Hepatic stellate cell (primary cell): ENCODE data around the gene CD68.
"Not testable (repeated sequence)": the region's sequence is repeated elsewhere in the genome, so short reads cannot be mapped to it uniquely, and the experiment has no call there.

Experiments used
- DNase-seq: peaks from one replicate; pipeline ENCODE4 v3.0.0; 2011; ENCODE audit warnings: low spot score

CD68 gene

DNA sequence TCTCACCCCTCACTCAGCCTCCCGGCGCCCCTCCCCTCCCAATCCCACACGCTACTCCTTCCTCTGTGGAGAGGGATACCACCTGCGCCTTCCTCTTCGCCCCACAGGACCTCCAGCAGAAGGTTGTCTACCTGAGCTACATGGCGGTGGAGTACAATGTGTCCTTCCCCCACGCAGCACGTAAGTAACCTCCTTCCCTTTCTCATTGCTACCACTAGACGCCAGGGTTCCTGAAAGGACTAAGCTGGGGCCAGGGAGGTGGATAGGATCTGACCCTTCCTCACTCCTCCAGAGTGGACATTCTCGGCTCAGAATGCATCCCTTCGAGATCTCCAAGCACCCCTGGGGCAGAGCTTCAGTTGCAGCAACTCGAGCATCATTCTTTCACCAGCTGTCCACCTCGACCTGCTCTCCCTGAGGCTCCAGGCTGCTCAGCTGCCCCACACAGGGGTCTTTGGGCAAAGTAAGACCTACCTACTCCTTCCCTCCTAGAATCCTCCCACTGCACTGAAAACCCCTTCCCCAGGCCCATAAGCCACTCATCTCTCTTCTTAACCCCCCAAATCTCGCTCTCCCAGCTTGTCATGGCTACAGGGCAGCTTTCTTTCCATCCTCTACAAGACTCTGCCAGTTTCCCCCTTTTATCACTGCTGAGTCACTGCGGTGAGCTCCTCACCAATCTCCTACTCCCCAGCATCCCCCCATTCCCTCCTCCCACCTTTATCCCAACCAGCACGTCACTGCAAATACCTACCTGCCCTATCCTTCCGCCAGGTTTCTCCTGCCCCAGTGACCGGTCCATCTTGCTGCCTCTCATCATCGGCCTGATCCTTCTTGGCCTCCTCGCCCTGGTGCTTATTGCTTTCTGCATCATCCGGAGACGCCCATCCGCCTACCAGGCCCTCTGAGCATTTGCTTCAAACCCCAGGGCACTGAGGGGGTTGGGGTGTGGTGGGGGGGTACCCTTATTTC lies 1.5 kb downstream of the CD68 start:
- no peak for DNase-seq

DNA sequence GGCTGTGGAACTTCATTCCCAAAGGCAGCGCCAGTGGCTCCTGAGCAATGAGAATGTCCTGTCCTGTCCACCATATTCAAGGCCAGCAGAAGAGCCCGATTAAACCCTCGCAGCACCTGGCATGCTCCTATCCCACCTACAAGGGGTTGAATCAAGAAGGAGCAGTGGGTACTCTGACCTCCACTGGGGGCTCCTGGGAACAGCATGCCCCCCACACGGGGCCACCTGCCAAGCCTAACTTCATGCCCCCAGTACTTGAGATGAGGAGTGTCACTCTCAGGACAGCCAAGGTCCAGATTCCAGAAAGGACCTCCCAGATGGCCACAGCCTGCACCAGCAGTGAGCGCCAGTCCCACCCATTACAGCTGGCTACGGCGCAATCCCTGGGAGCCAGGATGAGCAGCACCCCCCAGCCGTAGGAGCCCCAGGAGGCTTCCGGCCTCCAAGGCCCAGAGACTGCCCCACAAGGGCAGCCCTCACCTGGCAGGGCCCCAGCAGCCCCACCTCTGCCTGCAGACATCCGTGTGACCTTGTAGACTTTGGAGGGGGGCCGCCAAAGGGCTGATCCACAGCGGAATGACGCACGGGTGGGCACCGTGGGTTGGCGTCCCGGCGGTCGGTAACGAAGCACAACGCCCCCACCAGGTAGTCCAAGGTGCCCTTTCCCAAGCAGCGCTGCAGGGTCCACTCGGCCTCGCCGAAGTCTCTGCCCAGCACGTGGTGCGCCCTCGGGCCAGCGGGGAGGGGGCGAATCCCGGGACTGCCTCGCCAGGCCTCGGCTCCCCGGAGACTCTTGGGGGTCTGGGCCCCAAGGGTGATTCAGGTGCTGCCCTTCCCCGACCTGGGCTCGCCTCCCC lies 3.2 kb downstream of the CD68 start:
- DNase-seq: no peak

DNA sequence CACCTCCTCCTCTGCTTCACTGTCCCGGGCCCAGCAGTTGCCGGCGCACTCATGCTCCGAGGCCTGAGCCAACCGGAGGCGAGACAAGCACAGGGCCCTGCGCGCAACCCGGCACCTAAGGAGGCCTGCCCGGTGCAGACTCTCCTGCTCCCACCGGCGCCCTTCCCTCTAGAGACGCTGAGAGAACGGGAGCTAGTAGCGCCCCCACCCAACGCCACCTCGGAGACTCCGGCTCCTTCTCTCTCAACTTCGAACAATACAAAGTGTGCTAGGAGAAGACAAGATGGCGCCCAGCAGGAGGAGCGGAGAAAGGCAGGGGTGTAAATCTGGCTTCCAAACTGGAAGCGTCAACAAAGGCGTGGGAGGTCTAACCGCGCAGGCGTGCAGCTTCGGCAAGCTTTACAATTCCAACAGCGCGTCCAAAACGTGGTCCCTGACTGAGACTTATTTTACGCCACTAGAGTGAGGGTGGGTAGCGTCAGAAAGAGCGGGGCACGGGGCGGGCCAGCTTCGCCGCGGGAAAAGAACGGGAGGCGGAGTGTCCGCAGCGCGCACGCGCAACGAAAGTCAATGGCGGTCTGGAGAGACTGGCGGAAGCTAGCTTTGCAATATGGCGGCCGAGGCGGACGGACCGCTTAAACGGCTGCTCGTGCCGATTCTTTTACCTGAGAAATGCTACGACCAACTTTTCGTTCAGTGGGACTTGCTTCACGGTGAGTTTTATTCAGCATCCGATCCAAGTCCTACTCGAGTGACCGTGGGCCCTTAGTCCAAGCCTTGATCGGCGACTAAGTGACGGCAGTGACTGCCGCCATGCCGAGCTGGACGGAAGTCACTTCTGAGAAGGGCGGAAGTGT lies 4.0 kb downstream of the CD68 start, which contains the start of gene MPDU1:
Gene MPDU1, plus strand, starts transcription at position 600 of the 857 bp plus-strand sequence. Its CDS starts 11 bp downstream, at position 611.
- DNase-seq: peak; percentile 94

DNA sequence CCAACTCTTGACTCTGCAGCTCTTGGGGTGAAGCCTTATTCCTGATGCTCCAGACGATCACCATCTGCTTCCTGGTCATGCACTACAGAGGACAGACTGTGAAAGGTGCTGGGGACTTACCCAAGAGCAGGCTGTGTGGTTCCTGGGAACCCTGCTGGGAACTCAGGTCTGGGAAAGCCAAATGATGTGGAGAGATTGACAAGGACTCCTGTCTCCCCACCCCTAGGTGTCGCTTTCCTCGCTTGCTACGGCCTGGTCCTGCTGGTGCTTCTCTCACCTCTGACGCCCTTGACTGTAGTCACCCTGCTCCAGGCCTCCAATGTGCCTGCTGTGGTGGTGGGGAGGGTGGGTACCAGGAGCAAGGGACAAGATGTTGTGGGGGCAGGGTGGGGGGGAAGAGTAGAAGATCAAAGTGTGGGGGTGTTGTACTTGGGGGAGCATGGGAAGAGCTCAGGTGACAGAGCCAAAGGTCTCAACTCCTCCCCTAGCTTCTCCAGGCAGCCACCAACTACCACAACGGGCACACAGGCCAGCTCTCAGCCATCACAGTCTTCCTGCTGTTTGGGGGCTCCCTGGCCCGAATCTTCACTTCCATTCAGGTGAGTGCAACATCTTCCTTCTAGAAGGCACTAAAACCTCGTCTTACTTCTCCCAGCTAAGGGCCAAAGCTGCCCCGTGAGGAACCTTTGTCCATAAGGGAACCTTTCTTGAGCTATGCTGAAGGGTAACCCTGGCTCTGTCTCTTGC lies 7.4 kb downstream of the CD68 start:
- DNase-seq: no peak

DNA sequence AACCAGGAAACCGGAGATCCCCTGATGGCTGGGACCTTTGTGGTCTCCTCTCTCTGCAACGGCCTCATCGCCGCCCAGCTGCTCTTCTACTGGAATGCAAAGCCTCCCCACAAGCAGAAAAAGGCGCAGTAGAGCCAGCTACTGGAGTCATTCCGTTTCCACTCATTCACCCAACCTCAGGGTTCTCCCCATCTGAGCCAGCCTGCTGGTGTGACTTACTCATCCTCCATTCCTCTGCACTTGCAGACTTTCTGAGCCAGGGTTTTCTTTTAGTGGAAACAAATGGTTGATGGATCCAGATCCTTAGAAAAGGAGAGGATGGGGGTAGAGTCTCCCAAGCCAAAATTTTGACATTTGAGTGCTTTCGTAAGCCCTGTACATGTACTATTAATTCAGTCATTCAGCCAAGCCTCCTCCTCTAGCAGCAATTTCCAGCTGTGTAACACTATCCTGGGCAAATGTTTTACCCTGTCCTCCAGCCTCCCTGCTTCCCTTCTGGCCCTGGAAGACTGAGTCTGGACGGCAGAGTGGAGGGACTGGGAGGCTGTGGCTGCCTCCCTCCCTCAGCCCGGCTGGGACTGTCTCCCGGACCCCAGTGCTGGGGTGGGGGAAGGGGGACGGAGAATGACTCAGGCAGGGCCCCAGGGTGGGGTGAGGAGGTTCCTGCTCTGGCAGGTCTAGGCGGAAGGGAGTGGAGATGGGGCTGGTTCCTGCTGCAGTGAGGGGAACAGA lies 8.1 kb downstream of the CD68 start:
- peak; percentile 94 for DNase-seq

DNA sequence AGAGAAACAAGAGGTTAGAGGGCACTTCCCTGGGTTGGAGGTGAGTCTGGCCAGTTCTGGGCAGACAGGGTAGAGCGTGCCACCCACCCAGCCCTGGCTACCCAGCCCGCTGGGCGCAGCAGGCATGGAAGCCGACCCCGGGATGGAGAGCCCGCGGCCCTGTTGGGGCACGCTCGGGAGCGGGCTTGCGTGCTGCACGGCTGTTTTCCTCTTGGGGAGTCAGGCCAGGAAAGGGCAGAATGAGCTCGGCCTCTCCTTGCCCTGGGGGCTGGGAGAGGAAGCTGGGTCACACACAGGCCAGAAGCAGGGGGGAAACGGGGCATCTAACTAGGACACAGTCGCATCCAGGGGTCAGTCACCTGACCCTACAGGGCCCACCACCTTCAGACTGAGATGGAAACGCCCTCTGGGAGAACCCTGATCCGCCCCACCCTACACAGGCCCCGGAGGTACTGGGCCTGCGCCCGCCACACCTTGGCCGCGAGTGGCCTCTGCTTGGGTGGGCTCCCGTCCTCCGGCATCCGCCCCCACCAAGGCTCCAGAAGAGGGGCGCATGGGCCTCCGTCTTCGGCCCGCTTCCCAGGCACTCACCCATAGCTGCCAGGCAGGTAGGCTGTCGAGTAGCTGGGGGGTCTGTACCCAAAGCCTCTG lies 9.2 kb downstream of the CD68 start:
- no peak for DNase-seq

DNA sequence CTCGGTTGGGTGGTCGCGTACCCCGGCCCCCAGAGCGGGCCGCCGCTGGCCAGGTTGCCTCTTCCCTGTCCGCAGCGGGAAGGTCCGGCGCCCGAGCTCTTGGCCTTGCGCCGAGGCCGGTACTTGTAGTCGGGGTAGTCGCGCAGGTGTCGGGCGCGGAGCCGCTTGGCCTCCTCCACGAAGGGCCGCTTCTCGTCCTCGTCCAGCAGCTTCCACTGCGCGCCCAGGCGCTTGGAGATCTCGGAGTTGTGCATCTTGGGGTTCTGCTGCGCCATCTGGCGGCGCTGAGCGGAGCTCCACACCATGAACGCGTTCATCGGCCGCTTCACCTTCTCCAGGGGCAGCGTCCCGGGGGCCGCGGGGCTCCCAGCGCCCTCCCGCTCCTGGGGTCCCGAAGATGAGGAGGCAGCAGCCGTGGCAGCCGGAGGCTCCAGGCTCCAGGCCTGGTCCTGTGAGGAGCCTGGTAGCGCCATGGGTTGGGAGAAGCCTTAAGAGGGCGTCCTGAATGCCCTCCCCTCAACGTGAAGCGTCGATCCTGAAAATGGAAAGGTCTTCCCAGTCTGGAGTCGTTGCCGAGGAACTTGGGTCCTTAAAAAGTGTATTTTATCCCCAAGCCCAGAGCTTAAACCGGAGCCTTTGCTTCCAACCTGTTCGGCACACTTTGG lies 9.9 kb downstream of the CD68 start:
- peak; percentile 89 for DNase-seq

DNA sequence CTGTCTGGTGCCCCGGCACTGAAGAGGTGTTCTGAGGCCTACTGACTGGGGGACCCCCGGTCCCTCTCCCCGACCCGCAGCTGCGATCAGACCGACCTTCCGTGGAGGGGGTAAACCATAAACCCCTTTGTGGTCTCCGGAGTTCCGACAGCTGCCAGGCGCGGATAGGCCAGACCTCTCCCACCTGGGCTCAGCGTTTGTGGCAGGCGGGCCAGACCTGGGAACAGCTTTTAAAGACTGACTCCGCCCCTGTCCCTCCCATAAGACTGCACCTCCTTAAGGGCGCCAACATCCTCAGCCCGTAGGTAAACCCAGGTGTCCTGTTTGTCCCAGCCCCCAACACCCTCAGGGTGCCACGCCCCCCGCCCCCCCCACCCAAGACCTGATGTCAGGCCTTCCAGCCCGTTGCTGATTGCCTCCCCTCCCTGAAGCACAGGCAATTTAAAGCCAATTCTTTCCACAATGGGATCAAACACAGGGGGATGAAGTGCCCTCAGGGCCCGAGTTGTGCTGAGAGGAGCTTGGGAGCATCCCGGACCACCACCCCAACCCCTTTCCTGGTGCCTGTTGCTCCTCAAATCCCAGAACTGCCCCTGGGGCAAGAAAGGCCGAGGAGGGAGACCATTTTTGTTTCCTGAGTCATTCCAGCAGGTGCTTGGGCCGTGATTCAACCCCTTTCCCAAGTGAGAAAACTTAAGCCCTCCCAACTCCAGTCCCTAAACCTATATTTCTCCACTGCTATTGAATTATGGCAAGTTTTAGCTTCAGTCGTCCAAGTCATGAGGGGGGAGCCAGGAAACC lies 10.7 kb downstream of the CD68 start, which contains the start of gene SOX15:
Gene SOX15, minus strand, starts transcription at position 204 of the 801 bp plus-strand sequence. CDS start 418 bp downstream, outside the sequence.
- DNase-seq: peak; percentile 55

DNA sequence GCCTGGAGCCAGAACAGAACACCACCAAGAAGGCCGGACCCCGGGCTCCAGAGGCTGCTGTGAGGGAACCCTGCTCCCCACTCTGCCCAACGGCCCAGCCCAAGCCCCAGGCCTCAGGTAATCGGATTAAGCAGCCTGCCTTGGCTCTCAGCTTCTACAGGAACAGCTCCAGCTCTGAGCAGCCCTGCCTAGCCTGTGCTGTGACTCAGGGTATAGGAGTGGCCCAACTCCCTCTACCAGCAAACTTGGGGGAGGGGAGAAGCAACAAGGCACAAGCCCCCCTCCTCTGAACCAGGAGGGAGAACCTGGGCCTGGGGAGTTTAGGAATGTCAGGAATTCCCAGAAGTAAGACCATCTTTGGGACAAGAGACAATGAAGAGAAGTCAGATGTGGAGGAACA lies 11.3 kb downstream of the CD68 start:
- peak; percentile 79 for DNase-seq

DNA sequence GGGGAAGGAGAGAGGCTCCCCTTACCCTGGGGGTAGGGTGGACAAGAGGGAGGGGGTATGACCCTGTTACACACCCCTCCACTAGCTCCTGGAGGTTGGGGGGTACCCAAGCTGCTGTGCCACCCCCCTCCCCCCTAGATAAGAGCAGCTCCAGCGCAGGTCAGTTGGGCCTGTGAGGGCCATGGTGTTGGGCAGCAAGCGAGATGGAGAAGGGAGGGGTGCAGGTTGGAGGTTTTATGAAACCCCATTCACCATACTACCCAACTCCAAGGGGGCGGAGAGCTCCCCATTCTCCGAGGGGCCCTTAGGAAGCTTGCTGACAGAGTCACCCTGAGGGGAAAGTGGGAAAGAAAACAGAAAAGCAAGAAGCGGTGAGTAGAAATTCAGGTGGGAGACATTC lies 12.2 kb downstream of the CD68 start:
- no peak for DNase-seq

DNA sequence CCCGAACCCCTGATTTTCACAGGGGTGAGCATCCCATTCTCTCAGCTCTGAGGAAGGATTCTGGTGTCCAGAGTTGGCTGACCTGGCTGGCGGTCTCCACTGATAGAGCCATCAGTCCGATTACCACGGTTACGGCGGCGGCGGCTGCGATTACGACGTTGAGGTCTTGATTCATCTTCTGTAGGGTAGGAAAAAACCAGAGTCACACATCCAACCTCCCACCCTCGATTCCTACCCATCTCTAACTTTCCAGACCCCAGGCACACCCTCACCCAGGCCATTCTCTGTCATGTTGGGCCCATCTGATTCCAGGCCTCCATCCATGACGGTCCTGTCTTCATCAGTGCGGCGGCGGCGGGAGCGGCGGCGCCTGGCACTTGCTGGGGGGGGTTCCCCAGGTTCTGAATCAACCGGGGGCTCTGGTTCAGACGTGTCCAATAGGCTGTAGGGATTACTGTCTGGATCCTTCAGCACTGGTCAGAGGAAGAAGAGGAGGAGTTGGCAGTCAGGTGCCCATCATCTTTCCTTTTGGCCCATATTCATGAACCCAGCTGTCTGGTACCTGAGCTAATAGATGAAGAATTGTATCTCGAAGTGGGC lies 13.1 kb downstream of the CD68 start:
- no peak for DNase-seq

DNA sequence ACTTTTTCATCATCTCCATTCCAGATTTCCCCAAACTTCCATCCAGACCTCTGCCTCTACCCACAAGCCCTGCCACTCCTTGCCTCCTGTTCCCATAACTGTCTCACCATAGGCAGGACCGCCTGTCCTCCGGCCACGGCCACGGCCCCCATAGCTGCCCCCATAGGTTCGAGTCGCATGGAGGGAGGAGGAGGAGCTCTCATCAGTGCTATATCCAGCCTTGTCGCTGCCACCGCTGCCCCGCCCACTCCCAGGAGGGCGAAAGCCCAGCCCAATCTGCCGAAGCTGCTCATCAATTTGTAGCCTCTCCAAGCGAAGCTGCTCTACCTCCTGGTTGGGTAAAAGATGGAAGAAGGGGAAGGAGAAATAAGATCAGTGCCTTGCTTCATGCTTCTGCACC lies 13.9 kb downstream of the CD68 start:
- no peak for DNase-seq

DNA sequence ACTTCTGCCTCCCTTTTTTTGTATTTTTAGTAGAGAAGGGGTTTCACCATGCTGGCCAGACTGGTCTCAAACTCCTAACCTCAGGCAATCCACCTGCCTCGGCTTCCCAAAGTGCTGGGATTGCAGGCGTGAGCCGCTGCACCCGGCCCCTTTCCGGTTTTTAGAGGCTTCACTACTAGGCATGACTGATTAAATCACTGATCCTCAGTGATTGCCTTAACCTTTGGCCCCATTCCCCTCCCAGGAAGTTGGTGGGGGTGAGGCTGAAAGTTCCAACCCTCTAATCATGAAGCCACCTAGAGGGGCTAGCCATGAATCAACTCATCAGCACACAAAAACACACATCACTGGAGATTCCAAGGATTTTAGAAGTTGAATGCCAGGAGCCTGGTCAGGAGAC lies 18.1 kb downstream of the CD68 start:
- DNase-seq: not testable (repeated sequence)

DNA sequence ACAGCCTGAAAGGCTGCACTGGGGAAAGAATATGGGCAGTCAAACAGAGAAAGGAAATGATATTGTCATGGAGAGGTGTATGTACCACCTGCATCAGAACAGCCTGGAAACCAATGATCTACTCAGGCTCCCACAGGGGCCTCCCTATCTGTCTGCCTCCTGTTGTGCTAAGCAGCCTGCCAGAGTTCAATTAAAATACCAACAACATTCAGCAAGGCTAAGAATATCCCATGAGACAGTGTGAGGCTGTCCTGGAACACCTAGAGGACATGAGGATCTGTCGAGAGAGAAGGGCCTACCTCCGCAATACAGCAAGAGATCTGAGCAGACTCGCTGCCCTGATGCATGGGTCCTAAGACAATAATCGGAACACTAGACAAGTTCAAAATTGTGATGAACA lies 26.8 kb downstream of the CD68 start:
- no peak for DNase-seq

DNA sequence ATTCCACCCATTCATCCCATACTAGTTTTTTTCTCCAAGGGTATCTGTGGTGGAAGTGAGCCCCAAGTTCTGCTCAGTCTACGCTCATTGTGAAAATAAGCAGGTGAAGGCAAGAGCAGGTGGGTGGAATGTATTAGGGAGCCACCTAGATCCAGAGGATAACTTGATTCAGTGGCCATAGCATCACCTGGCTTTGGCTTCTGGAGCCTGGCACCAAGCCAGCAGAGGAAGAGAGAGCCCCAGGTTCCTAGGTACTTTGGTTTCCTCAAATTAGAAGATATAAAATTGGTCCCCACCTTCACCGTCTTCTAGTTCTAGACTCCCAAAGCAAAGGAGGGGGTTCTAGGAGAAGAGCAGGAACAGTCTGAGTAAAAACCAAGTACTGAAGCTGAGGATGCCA lies 31.2 kb downstream of the CD68 start:
- no peak for DNase-seq

DNA sequence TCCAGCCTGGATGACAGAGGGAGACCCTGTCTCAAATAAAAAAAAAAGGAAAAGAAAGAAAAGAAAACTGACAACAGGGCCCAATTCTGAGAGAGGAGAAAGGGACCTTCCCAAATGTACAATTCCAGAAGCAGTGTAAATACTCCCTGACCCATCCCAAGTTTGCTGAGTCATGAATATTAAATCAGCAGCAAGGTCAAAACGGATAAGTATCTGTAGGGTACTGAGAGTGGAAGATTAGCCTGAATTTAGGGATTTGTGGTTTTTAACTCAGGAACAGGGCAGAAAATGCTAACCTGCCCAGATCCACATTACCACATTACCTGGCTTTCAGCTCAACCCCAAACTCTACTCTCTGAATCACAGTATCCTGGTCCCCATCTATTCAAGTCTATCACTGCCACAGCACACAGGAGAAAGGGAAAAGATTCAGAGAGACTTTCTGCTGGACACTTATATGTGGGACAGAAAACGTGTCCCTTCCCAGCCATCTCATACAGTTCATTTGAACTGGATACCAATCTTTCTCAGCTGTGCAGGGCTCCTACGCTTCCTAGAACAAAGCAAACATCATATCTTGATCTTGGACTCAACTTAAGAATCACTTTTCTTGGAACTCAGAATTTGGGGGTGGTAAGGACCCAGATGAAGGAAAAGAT lies 32.3 kb downstream of the CD68 start:
- DNase-seq: no peak

DNA sequence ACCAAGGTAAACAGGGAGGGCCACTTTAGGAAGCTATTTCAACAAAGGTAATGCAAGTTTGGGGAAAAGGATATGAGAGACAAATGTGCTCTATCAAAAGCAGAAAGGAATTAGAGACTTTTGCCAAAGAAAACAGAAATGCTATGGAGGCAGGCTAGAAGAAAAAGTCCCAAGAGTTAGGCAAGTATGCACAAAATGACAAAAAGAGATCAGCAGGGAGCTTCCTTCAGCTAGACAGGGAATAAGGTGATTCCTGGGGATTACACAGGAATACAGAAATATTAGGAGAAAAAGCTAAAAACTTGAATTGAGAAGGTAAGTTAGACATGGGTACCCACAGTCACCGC lies 32.8 kb downstream of the CD68 start:
- DNase-seq: no peak
